CD4-positive, alpha-beta T cell treated with Interleukin-2 at 100 ng/mL for 4 hours (primary cell): Measurements from ENCODE around the gene ZDHHC19.
"Not testable (repeated sequence)": the region's sequence is repeated elsewhere in the genome, so short reads cannot be mapped to it uniquely, and the experiment has no call there.

ENCODE experiments used
- DNase-seq: peaks from one replicate; pipeline ENCODE4 v3.0.0-alpha.2; 2020; ENCODE audit warnings: low spot score

The ZDHHC19 gene

DNA sequence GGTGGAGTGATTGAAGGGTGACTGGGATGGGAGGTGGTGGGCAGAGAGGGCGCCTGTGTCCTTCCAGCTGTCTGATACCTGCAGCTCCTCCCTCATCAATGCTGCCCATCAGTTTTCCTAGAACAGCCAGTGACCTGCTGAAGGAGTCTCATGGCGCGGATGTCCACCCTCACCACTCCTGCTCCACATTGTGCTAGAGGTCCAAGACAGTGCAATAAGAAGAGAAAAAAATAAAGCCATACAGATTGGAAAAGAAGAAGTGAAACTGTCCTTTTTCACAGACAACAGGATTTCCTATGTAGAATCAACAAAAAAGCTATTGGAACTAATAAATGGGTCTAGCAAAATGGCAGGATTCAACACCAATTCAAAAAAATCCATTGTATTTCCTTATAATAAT lies 7.4 kb downstream of the ZDHHC19 start:
- DNase-seq: no peak

DNA sequence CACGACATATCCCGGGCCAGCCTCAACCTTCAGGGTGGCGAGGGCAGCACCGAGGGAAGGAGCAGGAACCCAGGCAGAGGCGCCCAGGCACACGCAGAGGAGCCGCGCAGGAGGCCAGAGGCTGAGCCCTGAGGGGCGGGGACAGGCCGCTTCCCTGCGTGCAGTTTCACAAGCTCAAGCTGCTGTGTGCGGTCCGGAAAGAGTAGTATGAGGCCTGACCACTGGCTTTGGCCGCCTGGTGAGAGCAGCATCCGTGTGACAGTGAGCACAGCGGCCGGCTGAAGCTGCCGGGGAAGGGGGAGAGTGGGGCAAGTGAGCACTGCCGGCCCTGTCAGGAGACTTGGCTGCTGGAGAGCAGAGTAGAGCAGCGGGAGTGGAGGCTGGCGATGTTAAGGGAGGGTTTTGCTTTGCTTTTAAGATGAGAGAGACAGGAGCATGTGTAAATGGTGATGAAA lies 8.7 kb downstream of the ZDHHC19 start:
- DNase-seq: no peak

DNA sequence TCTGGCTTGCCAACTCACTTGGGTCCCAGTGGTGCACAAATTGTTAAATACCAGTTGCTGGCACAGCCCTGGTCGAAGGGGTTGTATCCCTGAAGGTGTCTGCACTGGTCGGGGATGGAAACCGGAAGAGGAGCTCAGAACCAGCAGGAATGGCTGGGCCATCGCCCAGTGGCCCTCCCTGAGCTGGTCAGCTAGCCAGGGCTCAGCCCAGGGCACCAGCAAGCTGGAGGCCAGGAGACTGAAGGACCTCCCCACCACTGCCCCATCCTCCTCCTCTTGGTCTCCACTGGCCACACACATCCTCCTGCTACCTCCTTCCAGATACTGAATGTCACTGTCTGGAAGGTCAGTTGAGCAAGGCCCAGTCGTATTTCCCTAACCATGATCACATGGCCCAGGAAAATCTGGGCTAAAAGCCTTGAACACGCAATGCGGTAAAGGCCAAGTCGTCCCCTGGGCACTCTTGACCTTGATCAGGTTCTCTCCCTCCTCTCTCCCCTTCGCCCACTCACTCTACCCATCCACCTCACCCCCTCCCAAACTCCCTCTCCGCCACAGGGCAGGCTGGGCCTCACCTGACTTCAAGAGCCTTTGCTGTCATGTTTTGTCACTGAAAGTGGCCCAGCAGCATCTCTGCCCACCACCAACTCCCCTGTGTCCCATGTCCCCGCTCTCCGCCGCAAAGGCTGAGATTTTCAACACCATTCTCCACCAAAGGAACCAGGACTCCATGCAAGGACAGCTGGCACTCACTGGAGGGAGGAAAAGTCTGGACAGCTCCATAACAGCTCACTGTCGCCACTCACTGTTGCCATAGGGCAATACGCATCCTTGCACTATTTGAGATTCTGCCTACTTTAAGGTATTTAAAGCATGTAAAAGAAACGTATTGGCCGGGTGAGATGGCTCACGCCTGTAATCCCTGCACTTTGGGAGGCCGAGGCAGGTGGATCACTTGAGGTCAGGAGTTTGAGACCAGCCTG lies 12.1 kb downstream of the ZDHHC19 start:
- DNase-seq: no peak

DNA sequence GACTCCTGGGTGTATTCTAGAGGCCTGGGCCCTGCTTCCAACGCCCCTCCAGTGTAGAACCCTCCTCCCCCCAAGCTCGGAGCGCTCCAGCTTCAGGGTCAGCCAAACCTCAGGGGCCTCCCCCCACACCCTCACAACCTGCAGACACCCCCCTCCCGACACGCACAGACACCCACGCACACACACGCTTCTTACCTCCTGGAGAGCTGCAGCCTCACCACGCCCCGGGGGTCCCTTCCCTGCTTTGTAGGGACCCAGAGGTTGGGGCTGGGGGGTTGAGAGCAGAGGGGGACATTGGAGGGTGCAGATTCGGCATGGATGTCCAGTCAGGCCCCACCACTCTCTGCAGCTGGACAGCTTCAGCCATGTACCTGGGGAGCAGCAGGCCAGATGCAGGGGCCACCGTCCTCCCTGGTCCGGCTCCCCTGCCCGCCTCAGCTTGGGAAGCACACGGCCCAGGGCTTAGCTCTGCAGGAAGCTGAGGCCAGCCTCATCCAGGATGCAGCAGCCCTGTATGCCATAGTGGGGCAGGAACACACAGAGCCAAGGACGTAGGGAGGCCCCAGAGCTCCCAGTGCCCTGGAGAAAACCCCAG lies 13.0 kb downstream of the ZDHHC19 start:
- no peak for DNase-seq

DNA sequence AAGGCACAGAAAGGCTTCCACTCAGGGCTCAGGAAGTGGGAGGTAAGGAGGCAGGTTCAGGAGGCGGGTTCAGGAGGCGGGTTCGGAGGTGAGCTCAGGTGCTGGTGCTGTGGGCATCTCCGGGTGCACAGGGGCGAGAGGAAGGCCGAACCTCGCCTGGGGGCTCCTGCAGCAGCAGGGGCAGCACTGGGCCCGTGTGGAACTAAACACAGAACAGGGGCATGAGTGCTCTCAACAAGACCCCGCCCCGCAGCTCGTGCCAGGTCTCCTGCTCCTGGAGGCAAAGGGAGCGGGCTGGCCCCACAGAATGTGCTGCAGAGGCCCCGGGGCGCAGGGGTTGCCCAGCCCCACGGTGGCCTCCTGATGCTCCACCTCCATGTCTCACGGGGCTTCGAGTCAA lies 13.7 kb downstream of the ZDHHC19 start:
- no peak for DNase-seq

DNA sequence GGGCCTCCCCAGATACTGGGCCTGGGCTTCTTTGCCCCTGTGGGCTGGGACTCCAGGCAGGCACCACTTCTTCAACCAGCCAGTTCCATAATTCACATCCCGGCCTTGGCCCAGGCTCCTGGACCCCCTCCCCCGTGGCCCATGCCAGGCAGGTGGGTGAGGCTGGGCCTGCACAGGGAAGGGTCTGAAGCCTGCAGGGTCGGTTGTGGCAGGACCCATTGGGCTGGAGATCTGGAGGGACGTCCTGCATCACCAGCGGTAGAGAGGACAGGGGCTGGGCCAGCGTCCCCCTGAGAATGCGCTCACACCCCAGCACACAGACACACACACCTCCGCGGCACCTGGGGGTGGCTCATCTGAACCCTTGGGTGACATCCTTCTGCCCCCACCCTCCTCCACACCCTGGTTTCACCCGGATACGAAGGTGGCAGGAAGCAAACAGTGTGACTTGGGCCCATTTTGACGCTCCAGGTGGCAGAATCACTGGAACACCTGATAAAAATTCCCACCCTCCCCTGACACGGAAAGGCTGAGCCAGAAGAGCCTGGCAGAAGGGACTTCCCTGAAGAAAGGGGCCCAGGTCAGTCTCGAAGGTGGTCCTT lies 15.4 kb downstream of the ZDHHC19 start:
- peak; percentile 35 for DNase-seq

DNA sequence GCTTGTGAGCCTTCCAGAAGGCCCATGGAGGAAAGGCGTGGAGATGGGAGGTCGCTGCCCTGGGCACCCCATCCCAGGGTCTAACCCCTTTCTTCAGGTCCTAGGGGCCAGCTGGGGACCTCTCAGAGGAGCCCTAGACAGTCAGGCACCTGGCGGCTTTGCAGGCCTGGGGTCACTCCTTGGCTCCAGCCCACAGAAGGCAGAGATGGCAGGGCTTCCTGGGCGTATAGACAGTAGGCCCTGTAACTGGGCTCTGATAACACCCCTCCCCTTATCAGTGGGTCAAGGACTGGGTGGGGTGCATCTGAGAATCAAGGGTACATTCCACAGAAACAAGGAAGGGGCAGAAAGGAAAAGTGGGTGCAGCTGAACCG lies 16.7 kb downstream of the ZDHHC19 start:
- DNase-seq: no peak

DNA sequence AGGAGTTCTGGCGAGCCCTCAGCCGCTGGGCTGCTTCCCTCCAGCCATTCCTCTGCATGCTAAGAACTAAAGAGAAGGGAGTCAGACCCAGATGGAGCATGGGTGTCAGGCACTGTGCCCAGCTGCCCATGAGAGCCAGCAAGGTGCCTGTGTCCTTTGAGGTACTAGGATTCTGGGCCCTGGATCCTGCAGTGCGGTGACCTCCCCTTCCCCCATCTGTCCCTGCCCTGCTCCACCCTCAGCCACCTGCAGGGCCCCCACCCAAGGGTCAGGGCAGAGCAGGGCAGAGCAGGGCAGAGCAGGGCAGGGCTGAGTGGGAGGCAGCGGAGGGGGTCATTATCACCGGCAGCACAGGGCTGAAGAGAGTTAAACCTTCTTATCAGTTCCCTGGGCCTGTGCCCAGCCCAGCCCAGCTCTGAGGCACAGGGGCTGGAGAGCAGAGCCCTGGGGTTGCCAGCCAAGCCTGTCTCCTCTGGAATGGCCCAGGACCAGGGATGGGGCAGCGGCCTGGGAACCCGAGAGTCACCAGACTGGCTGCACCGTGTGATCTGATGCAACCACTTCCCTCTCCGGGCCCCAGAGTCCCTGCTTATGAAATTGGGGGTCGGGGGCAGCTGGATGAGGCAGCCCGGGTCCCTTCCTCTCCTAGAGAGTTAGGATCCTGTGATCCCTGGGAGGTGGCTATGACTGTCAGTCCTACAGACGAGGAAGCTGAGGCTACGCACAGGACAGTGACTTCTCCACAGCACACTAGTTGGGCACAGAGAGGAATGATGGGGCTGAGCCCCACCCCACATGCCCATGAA lies 17.3 kb downstream of the ZDHHC19 start:
- DNase-seq: no peak

DNA sequence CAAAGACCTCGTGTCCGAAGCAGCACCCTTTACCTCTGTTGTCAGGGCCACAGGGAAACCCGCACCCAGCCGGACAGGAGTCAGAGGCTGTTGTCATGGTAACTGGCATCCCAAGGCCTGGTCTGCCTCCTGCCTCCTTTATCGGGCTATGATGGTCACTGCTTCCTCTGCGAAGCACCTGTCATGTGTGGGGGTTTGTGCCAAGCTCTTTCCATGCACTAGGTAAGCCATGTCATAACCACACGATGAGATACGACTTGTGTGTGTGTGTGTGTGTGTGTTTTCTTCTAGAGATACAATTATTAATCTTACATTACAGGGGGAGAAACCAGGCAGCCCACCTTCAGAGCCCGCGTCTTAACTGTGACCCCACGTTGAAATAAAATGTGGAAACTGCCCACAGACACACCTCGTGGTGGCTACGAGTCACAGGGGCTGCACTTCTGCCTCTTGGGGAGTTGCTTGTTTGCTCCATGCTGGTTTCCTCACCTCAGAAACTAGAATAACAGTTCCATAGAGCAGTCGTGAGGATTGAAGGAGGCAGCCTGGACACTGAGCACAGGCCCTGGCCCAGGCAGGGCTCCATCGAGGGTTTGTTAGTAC lies 18.0 kb downstream of the ZDHHC19 start:
- no peak for DNase-seq

DNA sequence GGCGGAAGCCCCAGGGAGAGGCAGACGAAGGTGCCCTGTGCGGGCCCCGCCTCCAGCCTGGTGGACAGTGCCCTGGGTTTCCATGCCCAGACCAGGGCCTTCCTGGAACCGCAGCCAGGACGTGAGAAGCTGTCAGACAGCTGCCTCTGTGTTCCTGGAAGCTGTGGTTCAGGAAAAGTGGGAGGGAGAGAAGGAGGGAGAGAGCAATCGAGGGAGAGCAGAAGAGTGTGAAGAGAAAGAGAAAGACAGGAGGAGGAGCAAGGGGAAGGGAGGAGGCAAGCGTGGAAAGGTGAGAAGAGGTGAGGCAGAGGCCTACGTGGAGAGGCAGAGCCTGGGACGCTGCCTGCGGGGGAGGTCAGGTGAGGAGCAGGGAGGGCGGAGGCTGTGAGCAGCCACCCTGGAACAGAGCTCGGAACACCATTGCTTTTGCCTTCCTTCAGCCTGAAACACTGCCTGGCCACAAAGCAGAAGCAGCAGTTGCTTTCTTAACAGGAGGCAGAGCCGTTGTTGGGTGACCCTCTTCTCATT lies 18.6 kb downstream of the ZDHHC19 start:
- peak; percentile 32 for DNase-seq

DNA sequence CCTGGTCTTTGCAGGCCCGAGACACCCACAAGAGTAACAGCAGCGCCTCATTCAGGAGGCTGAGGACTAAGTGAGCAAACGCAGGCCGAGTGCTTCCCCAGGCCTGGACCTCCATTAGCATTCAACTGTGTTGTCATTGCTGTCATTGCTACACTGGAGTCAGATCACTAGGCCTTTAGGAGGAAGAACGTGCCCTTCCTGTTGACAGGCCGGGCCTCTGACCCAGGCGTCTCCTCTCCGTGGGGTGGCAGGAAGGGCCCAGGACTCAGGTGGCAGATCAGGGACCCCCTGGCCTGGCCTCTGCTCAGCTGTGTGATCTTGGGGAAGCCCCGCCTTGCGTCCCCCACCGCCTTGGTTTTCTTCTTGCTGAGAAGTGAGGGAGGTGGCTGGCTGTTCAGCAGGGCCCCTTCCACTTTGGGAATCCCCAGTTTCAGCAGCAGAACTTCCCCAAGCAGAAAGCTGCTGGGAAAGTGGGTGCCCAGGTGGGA lies 19.1 kb downstream of the ZDHHC19 start:
- peak; percentile 61 for DNase-seq

DNA sequence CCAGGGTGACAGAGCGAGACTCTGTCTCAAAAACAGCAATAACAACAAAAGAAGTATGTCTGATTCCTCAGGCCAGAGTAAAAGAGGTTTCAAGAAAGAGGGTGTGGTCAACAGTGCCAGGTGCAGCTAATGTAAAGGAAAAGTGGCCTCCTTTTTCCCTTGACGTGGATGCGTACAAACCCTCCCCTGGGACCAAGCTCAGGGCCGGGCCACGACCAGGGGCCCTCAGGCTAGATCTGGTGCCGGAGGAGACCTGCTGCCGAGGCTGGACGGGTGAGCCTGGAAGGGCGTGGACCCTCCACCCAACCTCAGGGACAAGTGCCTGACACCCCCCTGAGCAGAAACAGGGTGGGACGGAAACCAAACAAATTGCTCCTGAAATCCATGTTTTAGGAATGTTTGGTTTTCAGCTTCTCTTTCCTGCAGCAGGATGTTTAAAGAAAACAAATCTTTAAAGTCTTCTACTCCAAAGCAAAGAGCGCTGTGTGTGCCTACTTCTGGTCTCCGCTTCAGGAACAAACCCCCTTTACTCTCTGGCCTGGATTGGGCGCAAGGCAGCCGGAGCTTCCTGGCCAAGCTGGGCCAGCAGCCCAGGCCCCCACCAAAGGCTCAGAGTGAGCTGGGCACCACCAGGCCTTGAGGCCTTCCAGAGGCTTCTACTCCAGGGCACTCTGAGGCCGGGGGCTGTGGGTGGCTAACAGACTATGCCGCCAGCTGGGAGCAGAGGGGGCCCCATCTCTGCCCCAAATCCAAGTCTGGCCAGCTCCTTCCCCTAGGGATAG lies 21.4 kb downstream of the ZDHHC19 start:
- no peak for DNase-seq

DNA sequence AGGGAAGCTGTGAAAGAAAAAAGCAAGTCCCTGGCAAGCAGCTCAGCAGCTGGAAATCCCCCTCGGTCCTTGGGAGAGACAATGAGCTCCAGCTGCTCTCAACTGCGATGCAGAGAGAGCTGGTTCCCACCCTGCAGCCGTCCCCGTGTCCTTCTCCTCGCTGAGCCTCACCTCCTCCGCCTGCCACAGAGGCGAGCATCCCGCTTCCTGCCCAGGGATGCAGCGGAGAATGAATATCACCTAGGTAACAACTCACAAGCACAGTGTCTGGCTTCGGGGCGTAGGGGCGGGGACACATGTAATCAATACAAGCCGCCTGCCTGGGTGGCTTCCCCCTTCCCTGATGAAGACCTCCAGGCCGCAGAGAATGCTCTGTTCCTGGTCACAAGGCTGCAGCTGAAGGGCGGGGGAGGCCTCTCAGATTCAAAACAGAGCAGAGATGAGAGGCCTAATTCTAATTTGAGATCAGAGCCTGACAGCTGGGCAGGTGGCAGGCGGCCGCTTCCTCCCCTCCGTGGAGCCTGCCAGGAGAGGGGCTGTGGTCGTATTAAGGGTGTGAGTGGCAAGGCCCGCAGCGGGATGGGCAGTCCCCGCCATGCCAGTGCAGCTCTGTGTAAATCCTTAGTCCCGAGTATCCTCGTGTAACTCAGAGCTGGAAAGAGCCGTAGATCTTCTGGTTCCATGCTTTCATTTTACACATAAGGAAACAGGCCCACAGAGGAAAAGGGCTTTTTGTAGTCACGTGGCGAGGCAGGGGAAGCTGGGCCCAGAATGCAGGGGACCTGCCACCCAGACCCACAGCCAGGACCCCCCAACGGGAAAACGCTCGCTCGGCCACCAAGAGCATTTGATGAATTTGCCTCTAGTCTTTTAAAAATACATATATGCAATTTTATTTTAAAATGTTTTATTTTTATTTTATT lies 24.3 kb downstream of the ZDHHC19 start:
- no peak for DNase-seq

DNA sequence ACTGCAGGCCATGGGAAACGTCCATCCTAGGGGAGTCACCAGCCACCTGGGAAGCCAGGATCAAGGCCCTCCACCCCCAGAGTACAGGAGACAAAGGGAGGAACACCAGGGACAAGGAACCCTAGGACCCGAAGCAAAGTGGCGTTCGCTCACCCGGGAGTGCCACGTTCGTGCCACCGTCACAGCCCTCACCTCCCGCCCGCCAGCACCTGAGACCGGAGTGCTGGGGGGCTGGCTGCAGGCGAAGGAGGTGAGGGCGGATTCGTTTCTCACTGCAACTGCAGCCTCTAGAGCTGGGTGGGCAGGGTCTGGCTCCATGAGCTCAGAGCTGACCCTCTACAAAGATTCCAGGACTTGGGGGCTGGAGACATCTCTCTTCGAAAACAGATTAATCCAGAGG lies 26.3 kb downstream of the ZDHHC19 start:
- no peak for DNase-seq

DNA sequence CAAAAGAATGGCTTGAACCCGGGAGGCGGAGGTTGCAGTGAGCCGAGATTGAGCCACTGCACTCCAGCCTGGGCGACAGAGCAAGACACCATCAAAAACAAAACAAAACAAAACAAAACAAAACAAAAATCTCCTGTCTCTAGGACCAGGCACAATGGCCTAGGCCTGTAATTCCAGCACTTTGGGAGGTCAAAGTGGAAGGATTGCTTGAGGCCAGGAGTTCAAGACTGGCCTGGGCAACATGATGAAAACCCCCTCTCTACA lies 27.1 kb downstream of the ZDHHC19 start:
- not testable (repeated sequence) for DNase-seq

DNA sequence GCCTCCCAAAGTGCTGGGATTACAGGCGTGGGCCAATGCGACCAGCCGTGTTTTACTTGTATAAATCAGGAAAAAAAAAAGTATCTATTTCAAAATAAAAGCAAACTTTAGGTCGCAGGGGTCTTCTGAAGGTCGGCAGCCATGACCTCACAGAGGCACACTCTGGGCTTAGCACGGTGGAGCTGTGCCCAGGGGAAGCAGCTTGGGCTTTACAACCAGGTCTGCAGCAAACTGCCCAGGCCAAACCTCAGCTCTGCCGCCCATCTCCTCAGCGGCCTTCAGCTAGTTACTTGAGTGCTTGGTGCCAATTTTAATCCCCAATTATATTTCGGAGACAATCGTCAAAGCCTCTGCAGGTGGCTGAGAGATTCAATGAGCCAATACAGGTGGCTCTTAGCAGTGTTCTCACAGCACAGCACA lies 30.1 kb downstream of the ZDHHC19 start:
- DNase-seq: no peak

DNA sequence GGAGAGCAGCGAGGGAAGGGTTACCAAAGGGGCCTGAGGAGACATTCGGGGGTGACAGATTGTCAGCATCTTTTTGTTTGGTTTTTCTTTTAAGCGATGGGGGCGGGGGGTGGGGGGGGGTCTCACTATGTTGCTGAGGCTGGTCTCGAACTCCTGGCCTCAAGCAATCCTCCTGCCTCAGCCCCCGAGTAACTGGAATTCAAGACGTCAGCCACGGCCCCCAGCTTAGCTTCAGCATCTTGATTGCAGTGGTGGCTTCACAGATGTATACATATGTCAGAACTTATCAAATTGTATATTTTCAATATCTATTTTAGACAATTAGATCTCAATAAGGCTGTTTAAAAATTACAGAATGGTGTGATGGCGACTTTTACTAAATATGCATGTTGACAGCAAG lies 30.9 kb downstream of the ZDHHC19 start:
- no peak for DNase-seq

DNA sequence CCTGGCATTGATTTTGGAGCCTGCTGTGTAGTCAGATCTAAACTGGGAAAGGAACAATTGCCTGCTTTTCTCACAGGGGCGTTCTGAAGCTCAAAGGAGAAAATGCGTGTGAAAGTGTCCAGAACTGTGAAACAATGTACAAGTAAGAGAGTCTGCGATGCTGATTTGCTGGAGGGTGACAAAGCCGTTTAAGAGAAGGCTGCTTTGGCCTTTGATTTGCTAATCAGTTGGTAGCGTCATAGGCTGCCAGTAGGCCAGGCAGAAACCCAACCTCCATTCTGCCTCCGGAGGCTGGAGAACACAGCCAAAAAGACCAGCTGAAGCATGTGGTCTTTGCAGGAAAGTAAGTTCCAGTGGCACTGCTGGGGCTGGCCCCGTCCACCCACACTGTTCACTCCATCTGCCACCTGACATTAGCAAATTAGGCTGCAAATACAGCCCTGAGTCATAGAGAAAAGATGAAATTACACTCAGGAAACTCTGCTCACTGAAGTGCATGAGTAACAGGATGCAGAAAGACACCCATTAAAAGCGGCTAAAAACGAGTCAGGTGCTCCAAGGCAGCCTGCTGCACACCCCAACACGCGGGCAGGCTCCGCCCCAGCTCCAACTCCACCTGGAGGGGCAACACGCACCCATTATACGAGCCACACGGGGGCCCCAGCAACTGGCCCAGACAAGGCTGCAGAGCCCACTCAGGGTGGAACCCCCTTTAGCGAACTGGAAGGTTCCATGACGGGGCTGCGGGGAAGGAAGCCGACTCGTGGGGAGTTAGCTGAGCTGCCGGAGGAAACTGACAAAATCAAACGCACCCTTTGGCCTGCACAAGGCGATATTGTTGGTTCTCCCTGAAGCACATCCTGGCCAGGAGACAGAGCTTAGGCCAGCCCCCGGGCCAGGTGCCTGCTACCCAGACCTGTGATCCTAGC lies 31.6 kb downstream of the ZDHHC19 start:
- peak; percentile 89 for DNase-seq

DNA sequence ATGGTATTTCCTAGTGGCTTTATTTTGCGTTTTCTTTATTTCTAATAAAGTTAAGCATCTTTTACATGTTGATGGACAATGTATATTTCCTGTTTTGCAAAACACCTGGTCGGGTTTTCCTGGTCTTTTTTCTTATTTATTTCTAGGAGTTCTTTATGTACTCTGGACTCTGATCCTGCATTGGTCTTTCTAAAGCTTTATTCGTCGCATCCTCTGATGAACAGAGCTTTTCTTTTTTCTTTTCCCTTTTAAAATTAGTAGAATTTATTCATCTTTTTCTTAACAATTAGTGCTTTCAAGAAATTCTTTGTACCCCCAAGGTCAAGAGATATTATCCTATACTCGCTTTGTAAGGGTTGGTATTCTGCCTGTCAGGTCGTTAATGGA lies 32.2 kb downstream of the ZDHHC19 start:
- DNase-seq: no peak
